CD4-positive, alpha-beta T cell treated with Interleukin-6 at 100 ng/mL for 8 hours (primary cell): ENCODE data around the gene SYNE4.
A peak's percentile ranks its signal among the peaks of the same experiment; 100 is the strongest.
"Not testable (repeated sequence)": the region's sequence is repeated elsewhere in the genome, so short reads cannot be mapped to it uniquely, and the experiment has no call there.

Experiments
- DNase-seq: peaks from one replicate; pipeline ENCODE4 v3.0.0-alpha.2; 2020; ENCODE audit warnings: mixed read lengths, low spot score

The SYNE4 gene

GRCh38 chr19:36008336-36008978 is at the start of gene SYNE4:
TSS of gene SYNE4 (minus strand) at chr19:36008813. CDS start at chr19:36008681, 132 bp downstream.
- no peak for DNase-seq

GRCh38 chr19:36054733-36055686 is 46.4 kb upstream of the SYNE4 start, which contains the start of gene WDR62:
TSS of gene WDR62 (plus strand) at chr19:36054897. CDS start at chr19:36054972, 75 bp downstream.
- peak; percentile 90 for DNase-seq

- DNase-seq: peak; percentile 100
Measured at GRCh38 chr19:36054119-36054732, 45.6 kb upstream of the SYNE4 start, which contains the start of gene THAP8. TSS of gene THAP8 (minus strand) at chr19:36054285. CDS start at chr19:36054217, 68 bp downstream.

- no peak for DNase-seq
Measured at GRCh38 chr19:36051637-36052036, 43.0 kb upstream of the SYNE4 start.

GRCh38 chr19:36051236-36051635 is 42.6 kb upstream of the SYNE4 start:
- no peak for DNase-seq

- no peak for DNase-seq
Measured at GRCh38 chr19:36049080-36049698, 40.6 kb upstream of the SYNE4 start.

GRCh38 chr19:36047835-36048234 is 39.2 kb upstream of the SYNE4 start:
- DNase-seq: no peak

- no peak for DNase-seq
Measured at GRCh38 chr19:36046443-36047050, 37.9 kb upstream of the SYNE4 start.

- DNase-seq: no peak
Measured at GRCh38 chr19:36043952-36044351, 35.3 kb upstream of the SYNE4 start.

GRCh38 chr19:36041831-36042230 is 33.2 kb upstream of the SYNE4 start:
- no peak for DNase-seq

GRCh38 chr19:36041092-36041491 is 32.5 kb upstream of the SYNE4 start:
- DNase-seq: not testable (repeated sequence)

GRCh38 chr19:36040495-36040894 is 31.9 kb upstream of the SYNE4 start:
- DNase-seq: no peak

- DNase-seq: peak; percentile 18
Measured at GRCh38 chr19:36032251-36033104, 23.9 kb upstream of the SYNE4 start, which contains the start of gene CLIP3. TSS of gene CLIP3 (minus strand) at chr19:36032873. CDS start at chr19:36032357, 516 bp downstream.

GRCh38 chr19:36031308-36031707 is 22.7 kb upstream of the SYNE4 start:
- DNase-seq: no peak

GRCh38 chr19:36030264-36031148 is 21.9 kb upstream of the SYNE4 start:
- no peak for DNase-seq

- no peak for DNase-seq
Measured at GRCh38 chr19:36028313-36029041, 19.9 kb upstream of the SYNE4 start.

GRCh38 chr19:36027696-36028095 is 19.1 kb upstream of the SYNE4 start:
- DNase-seq: no peak

- no peak for DNase-seq
Measured at GRCh38 chr19:36026091-36026876, 17.7 kb upstream of the SYNE4 start.
